Measurements from ENCODE around the gene EFCAB6. TPM values are rescaled to one million over a fixed set of nuclear protein-coding genes. Genes with fewer than 3 reads are reported as not detected.

EFCAB6 gene
- total and polyA plus RNA-seq, 5 donors from 2014 or later: 0.18 to 0.77 (median 0.30) TPM; not detected in 2

DNA sequence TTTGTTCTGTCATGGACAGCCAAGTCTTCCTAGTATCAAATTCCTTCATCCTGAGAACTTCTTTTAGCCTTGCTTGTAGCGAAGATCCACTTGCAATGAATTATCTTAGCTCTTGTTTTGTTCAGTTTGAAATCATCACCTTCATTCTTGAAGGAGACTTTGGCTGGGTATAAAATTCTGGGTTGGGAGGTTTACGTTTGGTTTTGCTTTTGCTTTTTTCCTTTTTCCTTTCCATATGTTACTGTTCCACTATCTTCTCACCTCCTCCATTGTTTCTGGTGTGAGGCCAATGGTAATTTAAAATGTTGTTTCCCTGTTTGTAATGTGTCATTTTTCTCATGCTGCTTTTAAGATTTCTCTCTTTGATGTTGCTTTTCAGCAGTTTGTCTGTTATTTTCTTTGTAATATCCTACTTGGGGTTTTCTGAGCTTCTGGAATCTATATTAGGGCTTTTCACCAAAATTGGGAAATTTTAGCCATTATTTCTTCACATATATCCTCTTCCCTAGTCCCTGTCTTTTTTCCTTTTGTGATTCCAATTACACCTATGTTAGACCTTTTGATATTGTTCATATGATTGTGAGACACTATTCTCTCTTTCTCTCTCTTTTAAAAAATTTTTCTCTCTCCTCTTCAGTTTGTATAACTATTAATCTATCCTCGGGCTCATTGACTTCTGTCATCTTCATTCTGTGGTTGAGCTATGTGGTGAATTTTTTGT is 172.7 kb downstream of the EFCAB6 start:
- H3K36me3 Mint-ChIP-seq: peaks cover 5% of the 10 kb centered on the region
- ATAC-seq (ENCODE audit: low read depth in 2 of 2): no peak
- no peaks in the 10 kb centered on the region for H3K4me1 Mint-ChIP-seq
- Histone ChIP-seq H3K36me3 (ENCODE audit: control insufficient read depth, insufficient read depth, low read length) (no peaks in the 10 kb centered on the region), H3K27me3 (ENCODE audit: control insufficient read depth, insufficient read depth, low read length) (no peaks in the 10 kb centered on the region), H3K9me3 (ENCODE audit: control insufficient read depth in 2 of 2, low read length in 2 of 2) (peaks cover 0 to 8% of the 10 kb centered on the region in 2 experiments), H3K27ac (ENCODE audit: insufficient read depth, low read length, poor library complexity, severe bottlenecking) (no peak overlapping the region), H3K4me1 (ENCODE audit: control insufficient read depth, insufficient read depth, low read length, poor library complexity, severe bottlenecking) (no peaks in the 10 kb centered on the region), H3K4me3 (ENCODE audit: low read depth, low read length) (no peak overlapping the region)
- H3K27me3 Mint-ChIP-seq: peaks cover 8% of the 10 kb centered on the region
- no peak overlapping the region for H3K27ac Mint-ChIP-seq
- peaks cover 0 to 20% (median 8%) of the 10 kb centered on the region in 7 donors for H3K9me3 Mint-ChIP-seq
- no peak overlapping the region for H3K4me3 Mint-ChIP-seq
- no peak for DNase-seq

DNA sequence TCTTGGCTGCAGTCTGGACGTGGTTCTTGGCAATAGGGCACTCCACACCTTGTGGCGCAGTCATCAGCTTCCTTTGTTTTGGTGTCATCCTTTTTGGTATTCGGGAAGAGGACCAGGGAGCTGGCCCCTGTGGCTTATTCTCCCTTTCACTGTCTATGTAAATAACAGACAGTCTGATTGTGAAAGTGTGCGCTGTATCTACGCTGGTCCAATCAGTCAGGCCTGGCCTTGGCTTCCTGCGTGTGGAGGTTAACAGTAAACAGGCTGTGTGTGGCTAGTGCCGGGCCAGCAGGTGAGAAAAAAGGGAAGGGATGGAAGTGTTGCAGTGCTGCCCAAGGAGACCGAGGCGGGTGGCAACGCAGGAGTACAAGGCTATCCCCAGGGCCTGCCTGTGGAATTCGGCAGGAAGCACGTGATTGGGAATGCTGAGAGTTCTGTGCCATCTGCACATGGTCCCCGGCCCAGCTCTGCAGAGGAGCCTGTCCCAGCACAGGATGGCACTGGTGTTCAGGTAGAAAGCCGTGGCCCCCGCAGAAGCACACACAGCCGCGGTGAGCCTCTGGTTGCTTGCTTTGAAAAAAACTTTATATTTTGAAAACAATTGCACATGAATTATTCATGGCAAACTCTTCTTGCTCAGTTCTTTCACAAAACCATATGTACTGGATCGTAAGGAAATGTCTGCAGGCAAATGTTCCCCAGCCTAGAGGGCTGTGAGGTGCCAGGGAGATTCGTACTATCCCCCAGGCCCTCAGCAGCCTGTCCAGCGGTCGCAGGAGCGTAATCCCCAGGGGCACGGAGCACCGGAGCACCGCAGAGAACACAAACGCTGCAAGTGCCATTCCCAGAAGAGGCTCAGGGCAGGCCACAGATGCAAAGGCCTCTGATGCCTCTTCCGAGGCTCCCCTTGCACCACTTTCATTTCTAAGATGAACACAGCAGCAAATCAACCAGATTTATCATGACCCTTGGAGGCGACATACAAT is 174.5 kb downstream of the EFCAB6 start:
- no peaks in the 10 kb centered on the region for H3K4me1 ChIP-seq (ENCODE audit: control insufficient read depth, insufficient read depth, low read length, poor library complexity, severe bottlenecking)
- H3K27me3 ChIP-seq (ENCODE audit: control insufficient read depth, insufficient read depth, low read length): no peaks in the 10 kb centered on the region
- peaks cover 4% of the 10 kb centered on the region for H3K27me3 Mint-ChIP-seq
- no peaks in the 10 kb centered on the region for H3K36me3 ChIP-seq (ENCODE audit: control insufficient read depth, insufficient read depth, low read length)
- H3K27ac ChIP-seq (ENCODE audit: insufficient read depth, low read length, poor library complexity, severe bottlenecking): no peak overlapping the region
- peaks cover 0 to 8% of the 10 kb centered on the region in 2 experiments for H3K9me3 ChIP-seq (ENCODE audit: control insufficient read depth in 2 of 2, low read length in 2 of 2)
- ATAC-seq (ENCODE audit: low read depth in 2 of 2) (no peak), DNase-seq (no peak)
- H3K27ac Mint-ChIP-seq: no peak overlapping the region
- no peak overlapping the region for H3K4me3 Mint-ChIP-seq
- H3K36me3 Mint-ChIP-seq: peaks cover 5% of the 10 kb centered on the region
- H3K9me3 Mint-ChIP-seq: peaks cover 0 to 20% (median 8%) of the 10 kb centered on the region in 7 donors
- H3K4me3 ChIP-seq (ENCODE audit: low read depth, low read length): no peak overlapping the region
- H3K4me1 Mint-ChIP-seq: no peaks in the 10 kb centered on the region

DNA sequence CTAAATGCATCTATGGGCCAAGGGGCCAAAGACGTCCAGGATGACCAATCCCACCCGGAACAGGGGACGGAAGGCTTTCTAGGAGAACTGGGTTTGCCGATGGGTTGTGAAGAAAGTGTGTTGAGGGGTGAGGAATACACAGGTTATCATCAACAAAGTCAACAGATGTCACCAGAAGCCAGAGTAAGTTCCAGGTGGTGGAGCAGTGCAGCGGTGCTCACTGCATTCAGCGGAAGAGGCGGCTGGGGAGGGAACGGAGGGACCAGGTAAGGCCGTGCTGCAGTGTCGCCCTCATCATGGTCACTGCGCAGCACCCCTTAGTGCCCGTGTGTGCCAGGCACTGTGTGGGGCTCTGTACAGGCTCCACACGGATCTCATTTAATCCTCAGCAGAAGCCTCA is 176.0 kb downstream of the EFCAB6 start:
- Histone ChIP-seq H3K4me3 (ENCODE audit: low read depth, low read length) (no peak overlapping the region), H3K9me3 (ENCODE audit: control insufficient read depth in 2 of 2, low read length in 2 of 2) (peaks cover 0 to 8% of the 10 kb centered on the region in 2 experiments), H3K27me3 (ENCODE audit: control insufficient read depth, insufficient read depth, low read length) (no peaks in the 10 kb centered on the region), H3K36me3 (ENCODE audit: control insufficient read depth, insufficient read depth, low read length) (no peaks in the 10 kb centered on the region), H3K27ac (ENCODE audit: insufficient read depth, low read length, poor library complexity, severe bottlenecking) (no peak overlapping the region), H3K4me1 (ENCODE audit: control insufficient read depth, insufficient read depth, low read length, poor library complexity, severe bottlenecking) (no peaks in the 10 kb centered on the region)
- peaks cover 5% of the 10 kb centered on the region for H3K36me3 Mint-ChIP-seq
- no peak overlapping the region for H3K27ac Mint-ChIP-seq
- H3K9me3 Mint-ChIP-seq: peaks cover 0 to 20% (median 8%) of the 10 kb centered on the region in 7 donors
- ATAC-seq (ENCODE audit: low read depth in 2 of 2) (no peak), DNase-seq (no peak)
- peaks cover 4% of the 10 kb centered on the region for H3K27me3 Mint-ChIP-seq
- H3K4me3 Mint-ChIP-seq: no peak overlapping the region
- no peaks in the 10 kb centered on the region for H3K4me1 Mint-ChIP-seq

DNA sequence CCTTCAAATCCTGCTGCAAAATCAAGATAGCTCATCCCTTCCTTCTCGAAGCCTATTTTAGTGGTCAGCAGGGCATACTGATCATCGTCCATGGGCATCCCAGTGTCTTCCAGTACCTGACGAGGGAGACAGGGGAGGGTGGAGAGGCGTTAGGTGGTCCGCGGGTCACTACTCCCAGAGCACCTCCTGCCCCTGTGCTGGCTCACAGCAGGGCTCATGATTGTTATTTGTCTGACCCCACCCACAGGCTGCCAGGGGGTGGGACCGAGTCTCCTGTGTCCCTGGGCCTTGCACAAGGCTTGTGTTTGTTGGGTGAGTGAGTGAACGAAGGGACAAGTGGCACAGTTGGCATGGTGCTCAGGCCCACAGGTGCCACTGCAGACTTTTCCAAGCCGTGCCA is 177.0 kb downstream of the EFCAB6 start:
- no peak overlapping the region for H3K27ac ChIP-seq (ENCODE audit: insufficient read depth, low read length, poor library complexity, severe bottlenecking)
- H3K27ac Mint-ChIP-seq: no peak overlapping the region

DNA sequence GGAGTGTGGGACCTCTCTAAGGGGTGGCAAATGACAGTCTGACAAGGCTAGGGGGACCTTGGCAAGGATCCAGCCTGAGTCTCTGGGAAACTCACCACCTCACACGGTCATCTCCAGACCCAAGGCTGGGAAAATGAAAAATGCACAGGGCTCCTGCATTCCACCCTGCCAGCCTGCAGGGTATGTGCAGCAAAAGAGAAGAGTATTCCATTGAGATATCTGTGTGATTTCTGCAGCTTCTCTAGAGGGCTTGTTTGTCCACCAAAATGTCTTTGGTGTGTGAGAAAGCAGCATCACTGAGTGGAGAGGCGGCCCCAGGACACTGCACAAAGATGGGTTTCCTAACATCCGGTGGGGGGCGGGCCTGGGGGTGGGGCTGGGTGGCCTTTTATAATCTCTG is 177.8 kb downstream of the EFCAB6 start:
- no peak overlapping the region for H3K27ac ChIP-seq (ENCODE audit: insufficient read depth, low read length, poor library complexity, severe bottlenecking)
- no peak for ATAC-seq (ENCODE audit: low read depth in 2 of 2)
- H3K9me3 ChIP-seq (ENCODE audit: control insufficient read depth in 2 of 2, low read length in 2 of 2): peaks cover 0 to 4% of the 10 kb centered on the region in 2 experiments
- peaks cover 0 to 5% (median 3%) of the 10 kb centered on the region in 7 donors for H3K9me3 Mint-ChIP-seq
- DNase-seq: no peak
- no peak overlapping the region for H3K4me3 Mint-ChIP-seq
- no peaks in the 10 kb centered on the region for H3K4me1 ChIP-seq (ENCODE audit: control insufficient read depth, insufficient read depth, low read length, poor library complexity, severe bottlenecking)
- no peak overlapping the region for H3K27ac Mint-ChIP-seq
- peaks cover 4% of the 10 kb centered on the region for H3K27me3 Mint-ChIP-seq
- H3K36me3 ChIP-seq (ENCODE audit: control insufficient read depth, insufficient read depth, low read length): no peaks in the 10 kb centered on the region
- H3K27me3 ChIP-seq (ENCODE audit: control insufficient read depth, insufficient read depth, low read length): no peaks in the 10 kb centered on the region
- no peaks in the 10 kb centered on the region for H3K4me1 Mint-ChIP-seq
- no peaks in the 10 kb centered on the region for H3K36me3 Mint-ChIP-seq
- no peak overlapping the region for H3K4me3 ChIP-seq (ENCODE audit: low read depth, low read length)

More for the DNA sequence above, 177.0 kb downstream of the EFCAB6 start:
- no peak for DNase-seq
- ATAC-seq (ENCODE audit: low read depth in 2 of 2): no peak
- peaks cover 5% of the 10 kb centered on the region for H3K36me3 Mint-ChIP-seq
- Histone ChIP-seq H3K9me3 (ENCODE audit: control insufficient read depth in 2 of 2, low read length in 2 of 2) (peaks cover 0 to 8% of the 10 kb centered on the region in 2 experiments), H3K4me1 (ENCODE audit: control insufficient read depth, insufficient read depth, low read length, poor library complexity, severe bottlenecking) (no peaks in the 10 kb centered on the region), H3K27me3 (ENCODE audit: control insufficient read depth, insufficient read depth, low read length) (no peaks in the 10 kb centered on the region), H3K4me3 (ENCODE audit: low read depth, low read length) (no peak overlapping the region), H3K36me3 (ENCODE audit: control insufficient read depth, insufficient read depth, low read length) (no peaks in the 10 kb centered on the region)
- no peak overlapping the region for H3K4me3 Mint-ChIP-seq
- peaks cover 0 to 13% (median 7%) of the 10 kb centered on the region in 7 donors for H3K9me3 Mint-ChIP-seq
- H3K4me1 Mint-ChIP-seq: no peaks in the 10 kb centered on the region
- H3K27me3 Mint-ChIP-seq: peaks cover 4% of the 10 kb centered on the region

DNA sequence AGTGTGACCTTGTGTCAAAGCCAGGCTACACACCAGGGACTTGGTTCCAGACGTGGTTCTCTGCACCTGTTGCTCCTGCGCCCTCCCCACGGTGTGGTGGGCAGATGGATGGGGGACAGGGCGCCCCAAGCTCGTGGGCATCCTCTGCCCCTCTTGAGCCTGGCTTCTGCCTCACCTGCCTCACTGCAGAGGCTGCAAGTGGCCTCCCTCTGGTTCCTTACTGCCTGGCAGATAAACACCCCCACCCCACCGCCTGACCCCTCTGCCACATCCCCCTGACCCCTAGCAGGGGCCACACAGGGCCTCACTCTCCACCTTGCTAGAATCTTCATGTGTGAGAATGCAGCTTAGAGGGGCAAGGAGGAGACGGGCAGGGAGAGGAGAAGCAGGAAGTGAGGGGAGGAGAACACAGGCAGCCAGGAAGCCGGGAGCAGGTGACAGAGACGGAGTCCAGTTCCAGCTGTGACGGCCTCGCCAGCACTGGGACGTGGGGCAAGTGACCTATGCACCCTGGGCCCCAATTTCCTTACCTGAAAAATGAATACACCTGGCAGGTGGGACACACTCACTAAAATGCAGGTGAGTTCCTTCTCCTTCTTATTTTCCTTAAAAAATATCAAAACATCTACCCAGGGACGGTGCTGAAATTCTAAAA is 178.3 kb downstream of the EFCAB6 start:
- Histone ChIP-seq H3K36me3 (ENCODE audit: control insufficient read depth, insufficient read depth, low read length) (no peaks in the 10 kb centered on the region), H3K9me3 (ENCODE audit: control insufficient read depth in 2 of 2, low read length in 2 of 2) (no peaks in the 10 kb centered on the region), H3K27ac (ENCODE audit: insufficient read depth, low read length, poor library complexity, severe bottlenecking) (no peak overlapping the region), H3K4me1 (ENCODE audit: control insufficient read depth, insufficient read depth, low read length, poor library complexity, severe bottlenecking) (no peaks in the 10 kb centered on the region), H3K4me3 (ENCODE audit: low read depth, low read length) (no peak overlapping the region), H3K27me3 (ENCODE audit: control insufficient read depth, insufficient read depth, low read length) (no peaks in the 10 kb centered on the region)
- Mint-ChIP-seq H3K36me3 (no peaks in the 10 kb centered on the region), H3K4me3 (no peak overlapping the region), H3K27ac (no peak overlapping the region), H3K9me3 (peaks cover 0 to 3% (median 0%) of the 10 kb centered on the region in 7 donors), H3K27me3 (peaks cover 4% of the 10 kb centered on the region), H3K4me1 (no peaks in the 10 kb centered on the region)
- DNase-seq (no peak), ATAC-seq (ENCODE audit: low read depth in 2 of 2) (no peak)

DNA sequence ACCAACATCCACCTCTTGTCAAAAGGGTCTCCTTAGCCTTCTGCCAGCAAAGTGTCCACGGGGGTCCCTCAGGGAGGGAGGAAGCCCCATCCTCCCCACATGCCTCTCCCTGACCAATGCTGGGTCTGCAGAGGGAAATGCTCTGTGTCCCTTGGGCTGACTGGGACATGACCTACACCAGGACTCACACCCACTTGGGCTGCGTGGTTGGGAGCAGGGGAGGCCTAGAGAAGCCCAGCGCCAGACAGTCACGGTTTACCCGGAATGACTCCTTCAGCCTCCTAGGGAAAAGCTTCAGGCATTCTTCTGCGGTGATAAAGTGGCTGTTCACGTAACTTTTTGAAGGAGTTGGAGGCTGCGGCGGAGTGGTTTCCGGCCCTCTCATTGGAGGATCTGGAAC is 180.3 kb downstream of the EFCAB6 start:
- Histone ChIP-seq H3K36me3 (ENCODE audit: control insufficient read depth, insufficient read depth, low read length) (no peaks in the 10 kb centered on the region), H3K4me3 (ENCODE audit: low read depth, low read length) (no peak overlapping the region), H3K4me1 (ENCODE audit: control insufficient read depth, insufficient read depth, low read length, poor library complexity, severe bottlenecking) (no peaks in the 10 kb centered on the region), H3K9me3 (ENCODE audit: control insufficient read depth in 2 of 2, low read length in 2 of 2) (no peaks in the 10 kb centered on the region), H3K27ac (ENCODE audit: insufficient read depth, low read length, poor library complexity, severe bottlenecking) (no peak overlapping the region), H3K27me3 (ENCODE audit: control insufficient read depth, insufficient read depth, low read length) (no peaks in the 10 kb centered on the region)
- Mint-ChIP-seq H3K9me3 (peaks cover 0 to 3% (median 0%) of the 10 kb centered on the region in 7 donors), H3K27ac (no peak overlapping the region), H3K4me1 (no peaks in the 10 kb centered on the region), H3K36me3 (no peaks in the 10 kb centered on the region), H3K27me3 (peaks cover 4% of the 10 kb centered on the region), H3K4me3 (no peak overlapping the region)
- DNase-seq: no peak
- ATAC-seq (ENCODE audit: low read depth in 2 of 2): no peak

All from CD4-positive, CD25-positive, alpha-beta regulatory T cell (primary cell).